ENCODE data around the gene UTS2.

The UTS2 gene

GRCh38 chr1:7809742-7810141 is 43.1 kb downstream of the UTS2 start:
- DNase-seq, result no peak

- no peak for DNase-seq
Observed at GRCh38 chr1:7808253-7808844, 44.5 kb downstream of the UTS2 start.

GRCh38 chr1:7805460-7805859 is 47.4 kb downstream of the UTS2 start:
- DNase-seq, result no peak

Data from CD4-positive, alpha-beta T cell treated with Interleukin-15 for 1 hour (primary cell).